Measurements from ENCODE around the gene RNF38. TPM values are rescaled to one million over a fixed set of nuclear protein-coding genes. Genes with fewer than 3 reads are reported as not detected.
"Not testable (repeated sequence)": the region's sequence is repeated elsewhere in the genome, so short reads cannot be mapped to it uniquely, and the experiment has no call there.

The RNF38 gene
- total RNA-seq, 1 experiment from 2014 or later = 18.6 TPM

- Mint-ChIP-seq H3K27me3 (ENCODE audit: insufficient read depth, unreplicated experiment) (no peaks in the 10 kb centered on the region), H3K27ac (ENCODE audit: low read depth, unreplicated experiment) (no peak overlapping the region), H3K9me3 (ENCODE audit: unreplicated experiment) (no peaks in the 10 kb centered on the region), H3K4me3 (ENCODE audit: unreplicated experiment) (no peak overlapping the region), H3K36me3 (ENCODE audit: insufficient read depth, unreplicated experiment) (peaks cover under 1% of the 10 kb centered on the region), H3K4me1 (ENCODE audit: insufficient read depth, unreplicated experiment) (no peaks in the 10 kb centered on the region)
- intact Hi-C loops (cut with micrococcal nuclease) = no loop called here
- no peak for DNase-seq (ENCODE audit: unreplicated experiment)
- ChIA-PET CTCF (no interaction called here), POLR2A (no interaction called here)
- no peak for TF ChIP-seq CTCF (IDR thresholded peaks at IDR 0.05; ENCODE audit: unreplicated experiment)
- BruUV-seq (replicated peaks) = no TSS peak
Observed at GRCh38 chr9:36316049-36316448, 84.0 kb downstream of the RNF38 start.

- no peaks in the 10 kb centered on the region for H3K9me3 Mint-ChIP-seq (ENCODE audit: unreplicated experiment)
- H3K4me1 Mint-ChIP-seq (ENCODE audit: insufficient read depth, unreplicated experiment) = no peaks in the 10 kb centered on the region
- intact Hi-C loops (cut with micrococcal nuclease) = no loop called here
- BruUV-seq (replicated peaks) = no TSS peak
- ChIA-PET POLR2A (interaction anchor here (0.6 kb wide), 1 partner anchor 38 kb away, joined by 3 read pairs; no protein-coding TSS in a partner anchor), CTCF (interaction anchor here (0.7 to 1.9 kb wide), 2 partner anchors 14 to 619 kb away, joined by 4 to 14 read pairs; no protein-coding TSS in a partner anchor)
- H3K4me3 Mint-ChIP-seq (ENCODE audit: unreplicated experiment) = no peak overlapping the region
- TF ChIP-seq CTCF (IDR thresholded peaks at IDR 0.05; ENCODE audit: unreplicated experiment) = no peak
- no peaks in the 10 kb centered on the region for H3K36me3 Mint-ChIP-seq (ENCODE audit: insufficient read depth, unreplicated experiment)
- no peaks in the 10 kb centered on the region for H3K27me3 Mint-ChIP-seq (ENCODE audit: insufficient read depth, unreplicated experiment)
- DNase-seq (ENCODE audit: unreplicated experiment) = no peak
- no peak overlapping the region for H3K27ac Mint-ChIP-seq (ENCODE audit: low read depth, unreplicated experiment)
Observed at GRCh38 chr9:36315283-36315682, 84.8 kb downstream of the RNF38 start.

- no peak overlapping the region for H3K27ac Mint-ChIP-seq (ENCODE audit: low read depth, unreplicated experiment)
- intact Hi-C loops (cut with micrococcal nuclease) = no loop called here
- no peaks in the 10 kb centered on the region for H3K27me3 Mint-ChIP-seq (ENCODE audit: insufficient read depth, unreplicated experiment)
- DNase-seq (ENCODE audit: unreplicated experiment) = no peak
- H3K9me3 Mint-ChIP-seq (ENCODE audit: unreplicated experiment) = no peaks in the 10 kb centered on the region
- H3K36me3 Mint-ChIP-seq (ENCODE audit: insufficient read depth, unreplicated experiment) = no peaks in the 10 kb centered on the region
- ChIA-PET CTCF (interaction anchor here (0.7 to 1.9 kb wide), 2 partner anchors 15 to 618 kb away, joined by 4 to 14 read pairs; no protein-coding TSS in a partner anchor), POLR2A (interaction anchor here (0.5 to 0.6 kb wide), 2 partner anchors 38 to 53 kb away, joined by 3 read pairs; no protein-coding TSS in a partner anchor)
- H3K4me1 Mint-ChIP-seq (ENCODE audit: insufficient read depth, unreplicated experiment) = no peaks in the 10 kb centered on the region
- H3K4me3 Mint-ChIP-seq (ENCODE audit: unreplicated experiment) = no peak overlapping the region
- TF ChIP-seq CTCF (IDR thresholded peaks at IDR 0.05; ENCODE audit: unreplicated experiment) = no peak
- no TSS peak for BruUV-seq (replicated peaks)
Observed at GRCh38 chr9:36314740-36315139, 85.3 kb downstream of the RNF38 start.

- peaks cover 6% of the 10 kb centered on the region for H3K4me1 Mint-ChIP-seq (ENCODE audit: insufficient read depth, unreplicated experiment)
- intact Hi-C loops (cut with micrococcal nuclease) = no loop called here
- H3K36me3 Mint-ChIP-seq (ENCODE audit: insufficient read depth, unreplicated experiment) = peaks cover 5% of the 10 kb centered on the region
- H3K27me3 Mint-ChIP-seq (ENCODE audit: insufficient read depth, unreplicated experiment) = no peaks in the 10 kb centered on the region
- no TSS peak for BruUV-seq (replicated peaks)
- TF ChIP-seq CTCF (IDR thresholded peaks at IDR 0.05; ENCODE audit: unreplicated experiment) = no peak
- H3K9me3 Mint-ChIP-seq (ENCODE audit: unreplicated experiment) = no peaks in the 10 kb centered on the region
- ChIA-PET POLR2A (interaction anchor here (0.6 to 1.2 kb wide), 5 partner anchors 10 to 1180 kb away, joined by 3 to 5 read pairs (median 4); partner anchors contain the start of gene HRCT1), CTCF (interaction anchor here (1.0 to 1.4 kb wide), 2 partner anchors 22 to 59 kb away, joined by 4 to 5 read pairs; no protein-coding TSS in a partner anchor)
- no peak overlapping the region for H3K27ac Mint-ChIP-seq (ENCODE audit: low read depth, unreplicated experiment)
- no peak overlapping the region for H3K4me3 Mint-ChIP-seq (ENCODE audit: unreplicated experiment)
- peak; percentile 18 for DNase-seq (ENCODE audit: unreplicated experiment)
Observed at GRCh38 chr9:36306471-36307306, 93.4 kb downstream of the RNF38 start.

- H3K27ac Mint-ChIP-seq (ENCODE audit: low read depth, unreplicated experiment); H3K4me1 Mint-ChIP-seq (ENCODE audit: insufficient read depth, unreplicated experiment); H3K9me3 Mint-ChIP-seq (ENCODE audit: unreplicated experiment); H3K4me3 Mint-ChIP-seq (ENCODE audit: unreplicated experiment); DNase-seq (ENCODE audit: unreplicated experiment); POLR2A ChIA-PET; intact Hi-C loops (cut with micrococcal nuclease); H3K27me3 Mint-ChIP-seq (ENCODE audit: insufficient read depth, unreplicated experiment); BruUV-seq (replicated peaks); H3K36me3 Mint-ChIP-seq (ENCODE audit: insufficient read depth, unreplicated experiment): not testable (repeated sequence)
- CTCF ChIA-PET = interaction anchor here (0.9 kb wide), 1 partner anchor 22 kb away, joined by 6 read pairs; no protein-coding TSS in a partner anchor
Observed at GRCh38 chr9:36304366-36304765, 95.7 kb downstream of the RNF38 start.

Measured in MCF 10A (cell line).